Upper lobe of left lung (tissue), 4 donors: ENCODE results near the gene MAP1LC3B.

Source experiments
- CTCF ChIP-seq, 6 experiments: fragments of 450-650 bp in 4 of 6; fragments of 200-600 bp in 2 of 6; sonication (generic) in 2 of 6; IDR thresholded peaks; one replicate each; pipeline ENCODE4 v1.5.1; 2016 to 2019; ENCODE audit warnings: antibody characterized with exemption in 6 of 6
- POLR2A ChIP-seq, 4 donors: fragments of 450-650 bp; IDR thresholded peaks; one replicate each; pipeline ENCODE4 v1.5.1; 2016 to 2017; ENCODE audit warnings: antibody characterized with exemption in 4 of 4, mild to moderate bottlenecking in 2 of 4

DNA sequence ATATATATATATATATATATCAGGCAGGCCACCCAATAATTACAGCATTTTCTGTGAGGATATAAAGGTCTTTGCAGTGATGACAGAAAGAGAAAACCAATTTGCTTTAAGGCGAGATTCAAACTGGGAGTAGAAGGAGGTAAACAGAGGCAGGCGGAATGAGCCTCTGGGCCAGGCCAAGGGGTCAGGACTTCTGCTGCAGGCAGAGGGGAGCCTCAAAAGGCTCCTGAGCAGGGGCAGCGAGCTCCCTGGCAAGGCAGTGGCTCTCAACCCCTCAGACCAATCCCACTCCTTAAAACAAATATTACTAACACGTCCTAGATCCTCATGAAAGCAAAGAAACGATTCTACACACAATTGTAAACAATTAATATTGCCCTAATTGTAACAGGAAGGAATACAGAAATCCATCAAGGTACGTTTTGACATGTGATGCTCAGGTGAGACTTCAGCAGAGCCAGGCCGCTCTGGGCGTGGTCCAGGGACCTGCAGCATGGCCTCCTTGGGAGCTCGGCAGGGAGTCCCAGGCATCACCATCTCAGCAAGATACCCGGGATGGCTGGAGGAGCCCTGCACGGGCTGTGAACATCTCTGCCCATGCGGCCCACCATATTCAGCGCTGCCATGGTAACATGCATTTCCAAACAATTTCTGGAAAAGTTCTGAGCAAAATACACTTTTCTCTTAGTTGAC is 27.0 kb upstream of the MAP1LC3B start:
- no peak for TF ChIP-seq CTCF (IDR thresholded peaks at IDR 0.05)
- no peak for TF ChIP-seq POLR2A (IDR thresholded peaks at IDR 0.05)
